COR-L47 (cell line): ENCODE results near the gene ACAA1.
"Not testable (repeated sequence)": the region's sequence is repeated elsewhere in the genome, so short reads cannot be mapped to it uniquely, and the experiment has no call there.

Experiments used
- DNase-seq: peaks from one replicate; lab custom pipeline; 2025; lab: John Stamatoyannopoulos, UW

The ACAA1 gene

DNA sequence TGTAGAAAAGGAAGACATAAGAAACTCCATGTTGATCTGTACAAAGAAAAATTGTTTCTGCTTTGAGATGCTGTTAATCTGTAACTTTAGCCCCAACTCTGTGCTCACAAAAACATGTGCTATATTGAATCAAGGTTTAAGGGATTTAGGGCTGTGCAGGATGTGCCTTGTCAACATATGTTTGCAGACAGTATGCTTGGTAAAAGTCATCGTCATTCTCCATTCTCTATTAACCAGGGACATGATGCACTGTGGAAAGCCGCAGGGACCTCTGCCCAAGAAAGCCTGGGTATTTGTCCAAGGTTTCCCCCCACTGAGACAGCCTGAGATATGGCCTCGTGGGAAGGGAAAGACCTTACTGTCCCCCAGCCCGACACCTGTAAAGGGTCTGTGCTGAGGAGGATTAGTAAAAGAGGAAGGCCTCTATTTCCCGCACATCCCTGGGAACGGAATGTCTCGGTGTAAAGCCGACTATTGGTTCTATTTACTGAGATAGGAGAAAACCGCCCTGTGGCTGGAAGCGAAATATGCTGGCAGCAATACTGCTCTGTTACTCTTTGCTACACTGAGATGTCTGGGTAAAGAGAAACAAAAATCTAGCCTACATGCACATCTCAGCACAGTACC, 2.3 kb downstream of the ACAA1 start:
- DNase-seq, result not testable (repeated sequence)

GRCh38 chr3:38133557-38134405, 3.1 kb downstream of the ACAA1 start:
- DNase-seq, result no peak

- no peak for DNase-seq
These were observed 3.7 kb downstream of the ACAA1 start for GRCh38 chr3:38133209-38133556.

GRCh38 chr3:38131621-38132369, 5.1 kb downstream of the ACAA1 start:
- DNase-seq, result no peak

GRCh38 chr3:38130631-38131065, 6.3 kb downstream of the ACAA1 start:
- DNase-seq, result no peak

DNA sequence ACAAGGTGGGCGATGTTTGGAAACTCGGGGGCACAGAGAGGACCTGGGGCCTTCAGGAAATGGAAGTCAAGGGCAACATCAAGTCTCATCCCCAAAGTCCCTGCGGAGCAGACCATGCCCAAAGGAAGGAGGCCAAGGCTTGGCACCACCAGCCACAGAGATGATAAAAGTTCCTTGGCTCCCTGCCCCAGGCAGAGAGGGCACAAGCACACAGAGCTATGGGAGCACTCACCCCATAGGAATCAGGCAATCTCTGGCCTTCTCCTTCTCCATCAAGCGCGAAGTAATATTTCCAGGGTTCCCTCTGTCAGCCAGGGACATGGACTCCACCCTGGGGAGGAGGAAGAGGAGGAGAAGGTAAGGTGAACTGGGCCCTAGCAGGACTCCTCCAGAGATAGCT, 7.9 kb downstream of the ACAA1 start:
- no peak for DNase-seq

DNA sequence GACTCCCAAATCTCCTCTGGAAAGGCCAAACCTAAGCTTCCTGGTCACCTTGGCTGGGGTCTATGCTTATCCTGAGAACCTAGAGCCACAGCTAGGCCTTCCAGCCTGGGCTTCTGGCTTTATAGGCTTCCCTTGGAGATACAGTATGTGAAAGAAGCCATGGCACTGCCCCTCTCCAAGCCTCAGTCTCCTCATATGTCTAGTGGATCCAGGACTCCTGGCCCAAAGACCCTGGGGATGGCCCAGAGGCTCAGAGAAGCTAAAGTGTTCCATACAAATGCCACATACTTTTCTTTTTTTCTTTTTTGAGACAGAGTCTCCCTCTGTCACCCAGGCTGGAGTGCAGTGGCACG, 8.6 kb downstream of the ACAA1 start:
- DNase-seq, result no peak

DNA sequence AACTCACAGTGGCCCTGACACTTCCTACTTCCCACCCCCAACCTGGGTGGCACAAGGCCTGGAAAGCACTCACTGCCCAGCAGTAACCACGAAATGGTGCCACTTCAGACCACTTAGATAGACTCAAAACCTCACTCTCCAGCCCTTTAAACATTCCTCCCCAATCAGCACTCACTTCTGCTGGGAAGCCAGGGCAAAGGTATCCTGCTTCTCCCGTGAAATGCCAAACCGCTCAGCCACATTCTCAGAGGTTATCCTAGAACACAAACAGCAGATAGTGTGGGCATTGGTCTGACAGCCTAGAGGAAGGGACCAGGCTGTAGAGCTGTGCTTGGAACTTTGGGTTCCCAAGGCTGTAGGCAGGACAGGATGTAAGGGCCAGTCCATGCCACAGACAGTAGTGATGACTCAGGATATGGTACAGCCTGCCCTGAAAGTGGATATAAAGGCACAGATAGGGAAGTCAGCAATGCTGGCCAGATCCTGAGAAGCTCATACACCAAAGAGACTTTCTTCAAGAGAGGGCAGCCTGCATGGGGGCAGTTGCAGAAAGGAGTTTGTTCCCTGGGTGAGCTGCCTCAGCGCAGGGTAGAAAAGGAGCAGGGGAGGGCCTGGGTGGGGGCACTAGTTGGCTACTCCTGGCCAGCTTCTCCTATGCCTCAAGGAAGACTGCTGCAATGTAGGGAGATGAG, 9.2 kb downstream of the ACAA1 start:
- no peak for DNase-seq

DNA sequence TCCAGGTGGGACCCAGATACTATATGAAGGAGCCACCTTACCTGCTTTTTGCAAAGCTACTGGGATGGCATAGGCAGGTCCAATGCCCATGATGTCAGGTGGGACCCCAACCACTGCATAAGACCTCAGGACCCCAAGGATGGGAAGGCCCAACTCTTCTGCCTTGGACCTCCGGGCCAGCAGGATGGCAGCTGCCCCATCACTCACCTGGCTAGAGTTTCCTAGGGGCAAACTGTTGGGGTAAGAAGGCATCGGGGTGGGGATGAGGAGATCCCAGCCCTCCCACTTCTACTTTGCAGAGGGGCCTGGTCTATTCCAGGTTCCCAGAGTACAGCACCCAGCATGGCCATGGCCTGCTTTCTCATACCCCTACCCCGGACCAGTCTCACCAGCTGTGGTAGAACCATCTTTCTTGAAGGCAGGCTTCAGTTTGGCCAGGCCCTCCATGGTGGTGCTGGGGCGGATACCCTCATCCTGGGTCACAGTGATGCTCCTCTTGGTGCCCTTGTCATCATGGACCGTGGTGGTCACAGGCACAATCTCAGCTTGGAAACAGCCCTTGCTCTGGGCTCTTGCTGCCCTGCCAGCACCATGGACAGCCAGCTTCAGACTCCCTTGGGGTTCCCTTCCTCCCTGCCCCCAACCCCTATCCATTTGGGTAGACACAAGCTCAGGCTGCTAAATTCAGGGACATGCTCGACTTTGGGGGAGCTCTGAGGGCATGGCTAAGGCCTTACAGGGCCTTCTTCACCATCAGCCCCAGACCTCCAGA, 10.6 kb downstream of the ACAA1 start:
- DNase-seq, result no peak

DNA sequence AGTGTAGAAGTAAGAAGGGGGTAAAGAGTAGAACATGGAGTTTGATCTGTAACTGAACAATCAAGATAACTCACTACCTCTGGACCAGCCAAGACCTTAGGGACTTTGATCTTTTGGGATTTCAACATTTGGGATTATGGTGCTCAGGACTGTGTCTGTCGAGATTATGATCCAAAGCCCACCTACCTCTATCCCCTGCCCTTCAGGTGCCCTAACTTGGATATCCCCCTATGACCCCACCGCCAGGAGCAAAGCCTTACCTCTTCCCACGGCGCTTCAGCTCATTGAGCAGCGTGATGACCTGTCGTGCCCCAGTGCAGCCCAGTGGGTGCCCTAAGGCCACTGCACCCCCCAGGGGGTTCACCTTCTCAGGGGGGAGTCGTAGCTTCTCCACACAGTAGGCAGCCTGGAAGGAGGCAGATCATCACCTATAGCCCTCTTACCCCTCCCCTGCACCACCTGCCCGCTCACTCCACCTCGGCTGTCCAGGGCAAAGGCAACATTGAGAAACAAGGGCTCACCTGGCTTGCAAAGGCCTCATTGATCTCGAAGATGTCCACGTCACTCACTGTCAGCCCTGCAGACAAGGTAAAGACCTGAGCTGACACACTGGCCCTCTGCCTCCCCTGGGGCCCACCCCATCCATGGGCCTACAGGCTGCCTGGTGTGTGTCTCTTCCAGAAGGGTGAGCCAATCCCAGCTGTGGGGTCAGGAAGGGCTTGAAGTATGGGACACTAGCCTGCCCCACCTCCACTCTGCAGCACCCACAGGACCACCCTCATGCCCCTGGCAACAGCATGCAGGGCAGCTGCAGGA, 11.4 kb downstream of the ACAA1 start:
- no peak for DNase-seq

- DNase-seq, result peak; percentile 19
These were observed 12.4 kb downstream of the ACAA1 start for GRCh38 chr3:38124324-38125122.

- no peak for DNase-seq
These were observed 14.1 kb downstream of the ACAA1 start for GRCh38 chr3:38122712-38123290.

GRCh38 chr3:38121832-38122461, 15.0 kb downstream of the ACAA1 start:
- DNase-seq, result no peak

- no peak for DNase-seq
These were observed 15.5 kb downstream of the ACAA1 start for GRCh38 chr3:38121451-38121831.

DNA sequence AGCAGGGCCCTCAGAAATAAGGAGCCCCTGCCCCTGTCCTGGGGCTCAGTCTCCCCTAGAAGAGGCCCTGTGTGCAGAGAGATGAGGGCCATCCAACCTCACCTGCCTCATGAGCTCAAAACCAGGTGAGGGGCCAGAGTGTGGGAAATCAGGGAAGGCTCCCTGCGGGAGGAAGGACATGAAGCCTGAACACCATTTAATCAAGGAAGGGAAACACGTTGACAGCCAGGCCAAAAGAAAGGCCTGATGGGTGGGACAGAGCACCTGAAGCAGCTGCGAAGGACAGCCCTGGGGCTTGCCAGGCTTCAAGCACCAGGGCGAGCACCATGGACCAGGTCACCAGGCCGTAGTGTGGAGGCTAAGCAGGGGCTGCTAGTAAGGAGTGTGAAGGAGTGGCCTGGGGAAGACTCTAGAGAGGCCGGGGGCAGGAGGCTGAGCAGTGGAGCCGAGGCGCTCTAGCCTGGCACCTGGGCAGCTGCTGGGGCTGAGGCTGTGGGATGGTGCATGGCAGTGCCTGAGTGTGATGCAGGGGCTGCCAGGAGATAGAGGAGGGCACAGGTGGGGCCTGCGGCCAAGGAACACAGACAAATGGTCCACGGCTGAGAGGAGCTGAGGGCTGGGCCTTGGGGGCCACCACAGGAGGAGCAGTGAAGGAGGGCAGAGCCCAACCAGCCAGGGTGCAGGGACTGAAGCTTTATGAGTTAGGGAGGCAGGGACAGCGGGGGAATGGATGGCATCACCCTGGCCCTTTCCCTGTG, 16.1 kb downstream of the ACAA1 start:
- no peak for DNase-seq

DNA sequence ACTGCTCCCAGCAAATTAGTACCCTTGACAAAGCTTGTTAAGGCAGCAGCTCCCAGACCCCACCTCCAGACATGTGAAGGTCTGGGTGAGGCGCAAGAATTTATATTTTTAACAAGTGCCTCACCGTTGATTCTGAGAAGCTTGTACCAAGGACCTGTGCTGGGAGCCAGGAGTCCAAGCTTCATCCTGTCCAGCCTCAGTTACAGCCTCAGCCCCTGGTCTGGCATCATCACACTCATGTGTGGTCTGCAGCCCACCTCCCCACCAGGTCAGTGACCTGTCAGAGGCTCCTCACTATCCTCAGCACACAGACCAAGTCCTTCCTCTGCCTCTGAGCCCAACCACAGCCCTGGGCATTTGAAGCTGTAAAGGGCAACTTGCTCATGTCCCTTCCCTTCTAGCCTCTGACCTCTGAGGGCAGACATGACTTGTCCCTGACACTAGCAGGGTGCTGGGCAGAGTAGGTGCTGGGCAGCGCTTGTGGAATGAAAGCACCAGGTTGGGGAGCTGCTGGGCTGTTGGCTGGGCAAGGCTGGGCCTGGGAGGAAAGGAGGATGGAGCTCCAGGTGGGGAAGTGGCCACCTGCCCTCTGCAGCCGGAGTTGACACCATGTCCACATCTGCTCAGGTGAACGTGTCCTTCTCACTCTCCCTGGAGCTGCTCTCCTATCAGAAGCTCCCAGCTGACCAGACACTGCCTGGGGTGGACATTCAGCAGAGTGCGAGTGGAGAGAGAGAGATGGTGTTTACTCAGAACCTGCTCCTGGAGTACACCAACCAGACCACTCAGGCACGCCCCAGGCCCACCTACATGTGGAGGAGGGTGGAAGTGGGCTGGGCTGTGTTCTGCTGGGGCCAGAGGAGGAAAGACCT, 16.9 kb downstream of the ACAA1 start:
- no peak for DNase-seq

DNA sequence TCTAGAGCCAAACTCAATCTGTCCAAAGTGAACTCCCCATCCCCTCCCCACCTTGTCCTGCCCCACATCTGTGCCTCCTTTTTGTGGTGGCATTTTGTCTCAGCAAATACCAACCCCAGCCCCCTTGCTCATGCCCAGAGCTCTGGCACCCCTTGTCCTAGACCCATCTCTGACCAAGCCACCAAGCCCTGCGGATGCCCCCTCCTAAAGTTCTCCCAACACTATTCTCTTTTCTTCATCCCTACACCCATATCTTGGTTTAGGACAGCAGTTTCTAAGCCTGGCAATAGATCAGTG, 17.7 kb downstream of the ACAA1 start:
- no peak for DNase-seq
